ENCODE data around the gene CTNNA2.

CTNNA2 gene

DNA sequence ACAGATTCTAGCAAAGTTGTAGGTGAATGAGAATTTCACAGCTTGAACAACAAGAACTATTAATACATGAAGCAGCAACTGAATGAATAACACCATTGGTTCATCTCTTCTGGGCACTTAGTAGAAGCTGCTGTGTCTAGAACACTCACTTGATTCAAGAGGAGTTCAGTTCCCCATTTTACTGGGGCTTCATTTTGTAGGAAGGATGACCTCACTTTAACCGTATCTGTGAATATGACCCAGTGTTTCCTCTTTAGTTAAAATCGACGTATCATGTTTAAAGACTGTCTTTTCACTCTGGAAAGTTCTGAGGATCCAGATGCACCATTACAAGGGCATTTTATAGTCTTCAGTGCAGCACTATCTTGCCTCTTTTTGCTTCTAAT, 743.9 kb downstream of the CTNNA2 start:
- TF ChIP-seq ZFP30 (CRISPR knock-in tag; IDR thresholded peaks at IDR 0.05): no peak
- no peak for TF ChIP-seq ISL1 (CRISPR knock-in tag; IDR thresholded peaks at IDR 0.05)
- TF ChIP-seq, protein P1, sequence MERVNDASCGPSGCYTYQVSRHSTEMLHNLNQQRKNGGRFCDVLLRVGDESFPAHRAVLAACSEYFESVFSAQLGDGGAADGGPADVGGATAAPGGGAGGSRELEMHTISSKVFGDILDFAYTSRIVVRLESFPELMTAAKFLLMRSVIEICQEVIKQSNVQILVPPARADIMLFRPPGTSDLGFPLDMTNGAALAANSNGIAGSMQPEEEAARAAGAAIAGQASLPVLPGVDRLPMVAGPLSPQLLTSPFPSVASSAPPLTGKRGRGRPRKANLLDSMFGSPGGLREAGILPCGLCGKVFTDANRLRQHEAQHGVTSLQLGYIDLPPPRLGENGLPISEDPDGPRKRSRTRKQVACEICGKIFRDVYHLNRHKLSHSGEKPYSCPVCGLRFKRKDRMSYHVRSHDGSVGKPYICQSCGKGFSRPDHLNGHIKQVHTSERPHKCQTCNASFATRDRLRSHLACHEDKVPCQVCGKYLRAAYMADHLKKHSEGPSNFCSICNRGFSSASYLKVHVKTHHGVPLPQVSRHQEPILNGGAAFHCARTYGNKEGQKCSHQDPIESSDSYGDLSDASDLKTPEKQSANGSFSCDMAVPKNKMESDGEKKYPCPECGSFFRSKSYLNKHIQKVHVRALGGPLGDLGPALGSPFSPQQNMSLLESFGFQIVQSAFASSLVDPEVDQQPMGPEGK (CRISPR knock-in tag; IDR thresholded peaks at IDR 0.05; ENCODE audit: borderline replicate concordance): no peak
- TF ChIP-seq OSR1 (CRISPR knock-in tag; IDR thresholded peaks at IDR 0.05): no peak
- no peak for TF ChIP-seq ZNF8 (CRISPR knock-in tag; IDR thresholded peaks at IDR 0.05)
- no peak for TF ChIP-seq TSHZ2 (CRISPR knock-in tag; IDR thresholded peaks at IDR 0.05)
- TF ChIP-seq, protein P2, sequence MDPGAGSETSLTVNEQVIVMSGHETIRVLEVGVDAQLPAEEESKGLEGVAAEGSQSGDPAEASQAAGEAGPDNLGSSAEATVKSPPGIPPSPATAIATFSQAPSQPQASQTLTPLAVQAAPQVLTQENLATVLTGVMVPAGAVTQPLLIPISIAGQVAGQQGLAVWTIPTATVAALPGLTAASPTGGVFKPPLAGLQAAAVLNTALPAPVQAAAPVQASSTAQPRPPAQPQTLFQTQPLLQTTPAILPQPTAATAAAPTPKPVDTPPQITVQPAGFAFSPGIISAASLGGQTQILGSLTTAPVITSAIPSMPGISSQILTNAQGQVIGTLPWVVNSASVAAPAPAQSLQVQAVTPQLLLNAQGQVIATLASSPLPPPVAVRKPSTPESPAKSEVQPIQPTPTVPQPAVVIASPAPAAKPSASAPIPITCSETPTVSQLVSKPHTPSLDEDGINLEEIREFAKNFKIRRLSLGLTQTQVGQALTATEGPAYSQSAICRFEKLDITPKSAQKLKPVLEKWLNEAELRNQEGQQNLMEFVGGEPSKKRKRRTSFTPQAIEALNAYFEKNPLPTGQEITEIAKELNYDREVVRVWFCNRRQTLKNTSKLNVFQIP (CRISPR knock-in tag; IDR thresholded peaks at IDR 0.05; ENCODE audit: borderline replicate concordance, low read depth): no peak
- TF ChIP-seq CSRNP3 (CRISPR knock-in tag; IDR thresholded peaks at IDR 0.05): no peak
- no peak for TF ChIP-seq TCF4 (CRISPR knock-in tag; IDR thresholded peaks at IDR 0.05; ENCODE audit: borderline replicate concordance)
- no peak for TF ChIP-seq ESRRG (CRISPR knock-in tag; IDR thresholded peaks at IDR 0.05)
- no peak for TF ChIP-seq SNAI2 (CRISPR knock-in tag; IDR thresholded peaks at IDR 0.05)
- TF ChIP-seq ZNF565 (CRISPR knock-in tag; conservative IDR thresholded peaks at IDR 0.05; ENCODE audit: low read depth): no peak
- no peak for TF ChIP-seq TOX (CRISPR knock-in tag; IDR thresholded peaks at IDR 0.05; ENCODE audit: borderline replicate concordance)
- TF ChIP-seq ZC3H10 (CRISPR knock-in tag; IDR thresholded peaks at IDR 0.05): no peak
- TF ChIP-seq CSDC2 (CRISPR knock-in tag; IDR thresholded peaks at IDR 0.05): no peak
- TF ChIP-seq GLIS3 (CRISPR knock-in tag; IDR thresholded peaks at IDR 0.05): no peak
- TF ChIP-seq BACH2 (CRISPR knock-in tag; IDR thresholded peaks at IDR 0.05; ENCODE audit: borderline replicate concordance): no peak
- no peak for TF ChIP-seq ZNF70 (CRISPR knock-in tag; IDR thresholded peaks at IDR 0.05)
- ATAC-seq: no peak

- TF ChIP-seq SNAI2 (CRISPR knock-in tag; IDR thresholded peaks at IDR 0.05): no peak
- TF ChIP-seq ZNF70 (CRISPR knock-in tag; IDR thresholded peaks at IDR 0.05): no peak
- TF ChIP-seq ZC3H10 (CRISPR knock-in tag; IDR thresholded peaks at IDR 0.05): no peak
- no peak for TF ChIP-seq ESRRG (CRISPR knock-in tag; IDR thresholded peaks at IDR 0.05)
- no peak for TF ChIP-seq GLIS3 (CRISPR knock-in tag; IDR thresholded peaks at IDR 0.05)
- TF ChIP-seq OSR1 (CRISPR knock-in tag; IDR thresholded peaks at IDR 0.05): no peak
- no peak for TF ChIP-seq ZNF565 (CRISPR knock-in tag; conservative IDR thresholded peaks at IDR 0.05; ENCODE audit: low read depth)
Observed at GRCh38 chr2:80257450-80257849, 744.6 kb downstream of the CTNNA2 start.

DNA sequence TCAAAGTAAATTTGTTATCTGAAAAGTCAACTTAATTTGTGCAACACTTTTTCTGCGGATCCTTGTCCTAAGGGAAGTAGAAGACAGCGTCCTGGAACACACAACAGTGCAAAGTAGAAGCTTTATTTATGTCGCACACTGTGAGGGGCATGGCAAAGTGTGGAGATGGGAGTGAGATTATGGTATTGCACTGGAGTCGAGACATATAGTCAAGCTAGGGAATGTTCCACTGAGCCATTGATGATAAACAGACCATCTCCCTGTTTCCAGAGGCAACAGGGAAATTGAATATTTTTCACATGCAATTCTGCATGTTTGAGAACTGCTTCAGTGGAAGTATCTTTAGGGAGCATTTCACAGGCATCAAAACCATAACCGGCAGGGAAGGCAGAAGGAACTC, 745.5 kb downstream of the CTNNA2 start:
- TF ChIP-seq SNAI2 (CRISPR knock-in tag; IDR thresholded peaks at IDR 0.05): no peak
- TF ChIP-seq ZNF70 (CRISPR knock-in tag; IDR thresholded peaks at IDR 0.05): no peak

More at GRCh38 chr2:80257450-80257849, 744.6 kb downstream of the CTNNA2 start:
- no peak for ATAC-seq

DNA sequence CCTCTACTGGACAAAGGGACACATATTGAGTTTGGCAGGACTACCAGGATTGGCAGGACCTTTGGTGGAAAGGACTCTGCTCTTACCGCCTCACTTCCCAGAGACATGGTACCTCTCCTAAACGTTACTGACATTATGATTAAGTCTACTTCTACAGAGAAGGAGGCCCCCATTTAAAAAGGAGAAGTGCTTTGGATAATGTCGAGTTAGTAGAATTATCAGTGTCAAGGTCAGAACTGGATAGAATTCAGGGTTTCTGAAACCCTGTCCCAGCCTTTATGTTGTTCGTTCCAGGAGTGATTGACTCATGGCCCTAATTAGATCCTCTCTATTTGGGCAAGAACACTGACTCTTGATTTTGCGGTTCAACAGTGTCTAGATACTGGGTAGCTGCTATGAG, 745.9 kb downstream of the CTNNA2 start:
- no peak for ATAC-seq
- TF ChIP-seq ZFP30 (CRISPR knock-in tag; IDR thresholded peaks at IDR 0.05) (no peak), OSR1 (CRISPR knock-in tag; IDR thresholded peaks at IDR 0.05) (no peak), ISL1 (CRISPR knock-in tag; IDR thresholded peaks at IDR 0.05) (no peak), TOX (CRISPR knock-in tag; IDR thresholded peaks at IDR 0.05; ENCODE audit: borderline replicate concordance) (no peak), ZFP3 (CRISPR knock-in tag; IDR thresholded peaks at IDR 0.05) (no peak), RARB (CRISPR knock-in tag; IDR thresholded peaks at IDR 0.05) (no peak), CSRNP3 (CRISPR knock-in tag; IDR thresholded peaks at IDR 0.05) (no peak), PPARA (CRISPR knock-in tag; IDR thresholded peaks at IDR 0.05; ENCODE audit: borderline replicate concordance) (no peak), ESRRG (CRISPR knock-in tag; IDR thresholded peaks at IDR 0.05) (no peak), ZC3H10 (CRISPR knock-in tag; IDR thresholded peaks at IDR 0.05) (no peak), SNAI2 (CRISPR knock-in tag; IDR thresholded peaks at IDR 0.05) (no peak), BACH2 (CRISPR knock-in tag; IDR thresholded peaks at IDR 0.05; ENCODE audit: borderline replicate concordance) (no peak)
- TF ChIP-seq, protein P2 (CRISPR knock-in tag; IDR thresholded peaks at IDR 0.05; ENCODE audit: borderline replicate concordance, low read depth): no peak
- TF ChIP-seq, protein P1 (CRISPR knock-in tag; IDR thresholded peaks at IDR 0.05; ENCODE audit: borderline replicate concordance): no peak

More for the DNA sequence above, 745.5 kb downstream of the CTNNA2 start:
- ATAC-seq: no peak
